WTC11 (cell line): ENCODE data around the gene VWA5A.

Experiments
- CREM ChIP-seq: sonication (generic); formaldehyde crosslinking; IDR thresholded peaks from 2 replicates; pipeline ENCODE4 v1.8.1; 2022; ENCODE audit warnings: mild to moderate bottlenecking, missing genetic modification reagents, moderate library complexity
- ELF4 ChIP-seq: sonication (generic); formaldehyde crosslinking; IDR thresholded peaks from 2 replicates; pipeline ENCODE4 v1.8.1; 2022; ENCODE audit warnings: low read depth, mild to moderate bottlenecking, moderate library complexity, missing genetic modification reagents
- FOXK1 ChIP-seq: sonication (generic); formaldehyde crosslinking; IDR thresholded peaks from 2 replicates; pipeline ENCODE4 v1.8.0; 2022; ENCODE audit warnings: mild to moderate bottlenecking, moderate library complexity, missing genetic modification reagents
- FOXP1 ChIP-seq: sonication (generic); formaldehyde crosslinking; IDR thresholded peaks from 2 replicates; pipeline ENCODE4 v1.8.0; 2022; ENCODE audit warnings: missing genetic modification reagents, mild to moderate bottlenecking, moderate library complexity, borderline replicate concordance
- IRF2 ChIP-seq: sonication (generic); formaldehyde crosslinking; IDR thresholded peaks from 2 replicates; pipeline ENCODE4 v1.8.0; 2022; ENCODE audit warnings: low read depth, missing genetic modification reagents, borderline replicate concordance
- MYBL2 ChIP-seq: sonication (generic); formaldehyde crosslinking; IDR thresholded peaks from 2 replicates; pipeline ENCODE4 v1.8.1; 2023; ENCODE audit warnings: mild to moderate bottlenecking, moderate library complexity, missing genetic modification reagents
- RELA ChIP-seq: sonication (generic); formaldehyde crosslinking; IDR thresholded peaks from 2 replicates; pipeline ENCODE4 v1.8.1; 2022; ENCODE audit warnings: missing genetic modification reagents, mild to moderate bottlenecking, borderline replicate concordance
- TEAD1 ChIP-seq: sonication (generic); formaldehyde crosslinking; IDR thresholded peaks from 2 replicates; pipeline ENCODE4 v1.8.0; 2022; ENCODE audit warnings: mild to moderate bottlenecking, missing genetic modification reagents
- ZNF263 ChIP-seq: sonication (generic); formaldehyde crosslinking; IDR thresholded peaks from 2 replicates; pipeline ENCODE4 v1.8.1; 2022; ENCODE audit warnings: low read depth, mild to moderate bottlenecking, moderate library complexity, missing genetic modification reagents
- TF ChIP-seq, protein P1 (sequence below): fragments of 200-600 bp; IDR thresholded peaks from 2 replicates; pipeline ENCODE4 v1.8.0; 2022; ENCODE audit warnings: antibody characterized with exemption
- TF ChIP-seq, protein P2 (sequence below): sonication (generic); formaldehyde crosslinking; IDR thresholded peaks from 2 replicates; pipeline ENCODE4 v1.8.0; 2022; ENCODE audit warnings: mild to moderate bottlenecking, missing genetic modification reagents
- TF ChIP-seq, protein P3 (sequence below): sonication (generic); formaldehyde crosslinking; IDR thresholded peaks from 2 replicates; pipeline ENCODE4 v1.8.1; 2023; ENCODE audit warnings: mild to moderate bottlenecking, missing genetic modification reagents
- TF ChIP-seq, protein P4 (sequence below): sonication (generic); formaldehyde crosslinking; IDR thresholded peaks from 2 replicates; pipeline ENCODE4 v1.8.1; 2022; ENCODE audit warnings: low read depth, mild to moderate bottlenecking, moderate library complexity, missing genetic modification reagents, borderline replicate concordance
- TF ChIP-seq, protein P5 (sequence below): sonication (generic); formaldehyde crosslinking; IDR thresholded peaks from 2 replicates; pipeline ENCODE4 v1.8.1; 2023; ENCODE audit warnings: mild to moderate bottlenecking, missing genetic modification reagents, moderate library complexity

DNA sequence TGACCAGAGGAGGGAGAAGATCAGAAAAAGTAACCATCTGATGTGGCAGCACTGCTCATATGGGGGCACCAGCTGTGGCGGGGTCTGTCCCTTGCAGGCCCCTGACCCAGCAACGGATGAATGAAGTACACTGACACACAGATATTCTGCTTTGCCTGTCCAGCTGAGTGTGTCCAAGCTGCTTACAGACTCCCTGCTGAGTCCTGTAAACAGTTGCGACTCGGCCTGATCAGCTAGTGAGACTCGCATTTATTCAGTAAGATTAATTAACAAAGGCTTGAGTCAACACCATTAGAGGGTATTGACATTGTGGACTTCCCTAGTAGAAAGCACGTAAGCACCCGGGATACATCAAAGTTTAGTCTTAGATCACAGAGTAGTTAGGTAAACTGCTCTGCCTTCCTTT lies 52.6 kb downstream of the VWA5A start:
- TF ChIP-seq, protein P1, sequence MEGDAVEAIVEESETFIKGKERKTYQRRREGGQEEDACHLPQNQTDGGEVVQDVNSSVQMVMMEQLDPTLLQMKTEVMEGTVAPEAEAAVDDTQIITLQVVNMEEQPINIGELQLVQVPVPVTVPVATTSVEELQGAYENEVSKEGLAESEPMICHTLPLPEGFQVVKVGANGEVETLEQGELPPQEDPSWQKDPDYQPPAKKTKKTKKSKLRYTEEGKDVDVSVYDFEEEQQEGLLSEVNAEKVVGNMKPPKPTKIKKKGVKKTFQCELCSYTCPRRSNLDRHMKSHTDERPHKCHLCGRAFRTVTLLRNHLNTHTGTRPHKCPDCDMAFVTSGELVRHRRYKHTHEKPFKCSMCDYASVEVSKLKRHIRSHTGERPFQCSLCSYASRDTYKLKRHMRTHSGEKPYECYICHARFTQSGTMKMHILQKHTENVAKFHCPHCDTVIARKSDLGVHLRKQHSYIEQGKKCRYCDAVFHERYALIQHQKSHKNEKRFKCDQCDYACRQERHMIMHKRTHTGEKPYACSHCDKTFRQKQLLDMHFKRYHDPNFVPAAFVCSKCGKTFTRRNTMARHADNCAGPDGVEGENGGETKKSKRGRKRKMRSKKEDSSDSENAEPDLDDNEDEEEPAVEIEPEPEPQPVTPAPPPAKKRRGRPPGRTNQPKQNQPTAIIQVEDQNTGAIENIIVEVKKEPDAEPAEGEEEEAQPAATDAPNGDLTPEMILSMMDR = no peak
- TF ChIP-seq FOXP1 (CRISPR knock-in tag) (no peak), RELA (CRISPR knock-in tag) (no peak), MYBL2 (CRISPR knock-in tag) (no peak), IRF2 (CRISPR knock-in tag) (no peak), ELF4 (CRISPR knock-in tag) (no peak), TEAD1 (CRISPR knock-in tag) (no peak), ZNF263 (no peak), CREM (CRISPR knock-in tag) (no peak), FOXK1 (no peak)
- TF ChIP-seq, protein P2, sequence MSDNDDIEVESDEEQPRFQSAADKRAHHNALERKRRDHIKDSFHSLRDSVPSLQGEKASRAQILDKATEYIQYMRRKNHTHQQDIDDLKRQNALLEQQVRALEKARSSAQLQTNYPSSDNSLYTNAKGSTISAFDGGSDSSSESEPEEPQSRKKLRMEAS (CRISPR knock-in tag) = no peak
- TF ChIP-seq, protein P3, sequence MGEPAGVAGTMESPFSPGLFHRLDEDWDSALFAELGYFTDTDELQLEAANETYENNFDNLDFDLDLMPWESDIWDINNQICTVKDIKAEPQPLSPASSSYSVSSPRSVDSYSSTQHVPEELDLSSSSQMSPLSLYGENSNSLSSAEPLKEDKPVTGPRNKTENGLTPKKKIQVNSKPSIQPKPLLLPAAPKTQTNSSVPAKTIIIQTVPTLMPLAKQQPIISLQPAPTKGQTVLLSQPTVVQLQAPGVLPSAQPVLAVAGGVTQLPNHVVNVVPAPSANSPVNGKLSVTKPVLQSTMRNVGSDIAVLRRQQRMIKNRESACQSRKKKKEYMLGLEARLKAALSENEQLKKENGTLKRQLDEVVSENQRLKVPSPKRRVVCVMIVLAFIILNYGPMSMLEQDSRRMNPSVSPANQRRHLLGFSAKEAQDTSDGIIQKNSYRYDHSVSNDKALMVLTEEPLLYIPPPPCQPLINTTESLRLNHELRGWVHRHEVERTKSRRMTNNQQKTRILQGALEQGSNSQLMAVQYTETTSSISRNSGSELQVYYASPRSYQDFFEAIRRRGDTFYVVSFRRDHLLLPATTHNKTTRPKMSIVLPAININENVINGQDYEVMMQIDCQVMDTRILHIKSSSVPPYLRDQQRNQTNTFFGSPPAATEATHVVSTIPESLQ (CRISPR knock-in tag) = no peak
- TF ChIP-seq, protein P4, sequence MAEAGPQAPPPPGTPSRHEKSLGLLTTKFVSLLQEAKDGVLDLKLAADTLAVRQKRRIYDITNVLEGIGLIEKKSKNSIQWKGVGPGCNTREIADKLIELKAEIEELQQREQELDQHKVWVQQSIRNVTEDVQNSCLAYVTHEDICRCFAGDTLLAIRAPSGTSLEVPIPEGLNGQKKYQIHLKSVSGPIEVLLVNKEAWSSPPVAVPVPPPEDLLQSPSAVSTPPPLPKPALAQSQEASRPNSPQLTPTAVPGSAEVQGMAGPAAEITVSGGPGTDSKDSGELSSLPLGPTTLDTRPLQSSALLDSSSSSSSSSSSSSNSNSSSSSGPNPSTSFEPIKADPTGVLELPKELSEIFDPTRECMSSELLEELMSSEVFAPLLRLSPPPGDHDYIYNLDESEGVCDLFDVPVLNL = no peak
- TF ChIP-seq, protein P5, sequence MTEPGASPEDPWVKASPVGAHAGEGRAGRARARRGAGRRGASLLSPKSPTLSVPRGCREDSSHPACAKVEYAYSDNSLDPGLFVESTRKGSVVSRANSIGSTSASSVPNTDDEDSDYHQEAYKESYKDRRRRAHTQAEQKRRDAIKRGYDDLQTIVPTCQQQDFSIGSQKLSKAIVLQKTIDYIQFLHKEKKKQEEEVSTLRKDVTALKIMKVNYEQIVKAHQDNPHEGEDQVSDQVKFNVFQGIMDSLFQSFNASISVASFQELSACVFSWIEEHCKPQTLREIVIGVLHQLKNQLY = no peak
